Measurements from ENCODE around the gene DHX36.

DNA sequence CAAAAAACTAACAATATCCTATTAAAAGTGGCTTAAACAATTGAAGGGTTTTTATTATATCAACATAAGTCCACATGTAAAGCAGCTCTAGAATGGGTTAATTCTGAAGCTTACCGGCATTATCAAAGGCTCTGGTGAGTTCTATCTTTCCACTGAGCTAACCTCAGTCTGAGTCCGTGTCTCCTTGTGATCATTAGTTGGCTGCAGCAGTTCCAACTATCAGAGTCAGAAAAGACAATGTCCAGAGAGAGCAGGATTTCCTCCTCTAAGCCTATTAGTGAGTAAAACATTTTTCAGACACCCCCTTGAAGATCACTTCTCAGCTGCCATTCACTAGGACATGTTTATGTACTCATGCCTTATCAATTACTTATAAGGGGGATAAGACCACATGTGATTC is 49.9 kb downstream of the DHX36 start:
- TF ChIP-seq POLR2A (IDR thresholded peaks at IDR 0.05; ENCODE audit: low read depth, low read length), result no peak
- no peak for TF ChIP-seq POLR2AphosphoS5 (IDR thresholded peaks at IDR 0.05; ENCODE audit: low read depth, low read length)
- no peak for TF ChIP-seq TAF1 (IDR thresholded peaks at IDR 0.05; ENCODE audit: borderline replicate concordance, low read depth, low read length)

All from GM12892 (cell line).